ENCODE results near the gene CDV3.
"Not testable (repeated sequence)": the region's sequence is repeated elsewhere in the genome, so short reads cannot be mapped to it uniquely, and the experiment has no call there.

Gene CDV3

DNA sequence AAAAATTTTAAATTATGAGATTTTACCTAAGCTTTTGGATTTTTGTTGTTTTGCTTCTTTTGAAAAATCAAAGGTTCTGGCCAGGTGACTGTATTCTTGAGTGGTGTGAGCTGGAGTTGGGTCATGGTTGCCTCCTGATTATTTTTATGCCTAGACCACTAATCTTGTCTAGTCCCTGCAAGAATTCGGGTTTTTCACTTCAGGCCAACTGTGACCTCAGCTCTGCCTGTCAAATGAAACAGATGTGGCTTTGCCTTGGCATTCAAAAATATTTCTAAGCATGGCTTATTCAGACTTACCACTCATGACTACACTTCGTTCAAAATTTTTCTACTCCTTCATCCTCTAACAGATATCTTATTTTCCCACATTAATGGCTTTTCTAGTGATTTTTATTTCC is 25.4 kb upstream of the CDV3 start:
- no peak for ATAC-seq
- DNase-seq (ENCODE audit: low spot score in 2 of 2), result no peak
- H3K4me1 Mint-ChIP-seq, result no peaks in the 10 kb centered on the region
- no peak overlapping the region for H3K4me3 Mint-ChIP-seq
- no peaks in the 10 kb centered on the region for H3K9me3 Mint-ChIP-seq
- H3K27ac Mint-ChIP-seq, result no peak overlapping the region
- H3K36me3 Mint-ChIP-seq, result no peaks in the 10 kb centered on the region

DNA sequence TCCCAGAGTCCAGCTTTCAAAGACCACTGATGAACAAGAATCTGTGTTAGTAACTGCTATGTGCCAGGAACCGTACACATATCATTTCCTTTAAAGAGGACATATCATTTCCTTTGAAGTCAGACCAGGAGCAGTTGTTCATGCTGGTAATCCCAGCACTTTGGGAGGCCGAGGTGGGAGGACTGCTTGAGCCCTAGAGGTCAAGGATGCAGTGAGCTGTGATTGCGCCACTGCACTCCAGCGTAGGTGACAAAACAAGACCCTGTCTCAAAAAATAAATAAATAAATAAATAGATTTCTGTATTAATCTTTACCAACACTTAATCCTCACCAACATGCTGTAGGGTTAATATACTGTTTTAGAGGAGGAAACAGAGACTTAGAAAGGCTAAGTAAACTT is 23.9 kb upstream of the CDV3 start:
- ATAC-seq (no peak), DNase-seq (ENCODE audit: low spot score in 2 of 2) (no peak)
- H3K27ac Mint-ChIP-seq, result no peak overlapping the region
- no peaks in the 10 kb centered on the region for H3K36me3 Mint-ChIP-seq
- H3K4me3 Mint-ChIP-seq, result no peak overlapping the region
- no peaks in the 10 kb centered on the region for H3K9me3 Mint-ChIP-seq
- no peaks in the 10 kb centered on the region for H3K4me1 Mint-ChIP-seq

DNA sequence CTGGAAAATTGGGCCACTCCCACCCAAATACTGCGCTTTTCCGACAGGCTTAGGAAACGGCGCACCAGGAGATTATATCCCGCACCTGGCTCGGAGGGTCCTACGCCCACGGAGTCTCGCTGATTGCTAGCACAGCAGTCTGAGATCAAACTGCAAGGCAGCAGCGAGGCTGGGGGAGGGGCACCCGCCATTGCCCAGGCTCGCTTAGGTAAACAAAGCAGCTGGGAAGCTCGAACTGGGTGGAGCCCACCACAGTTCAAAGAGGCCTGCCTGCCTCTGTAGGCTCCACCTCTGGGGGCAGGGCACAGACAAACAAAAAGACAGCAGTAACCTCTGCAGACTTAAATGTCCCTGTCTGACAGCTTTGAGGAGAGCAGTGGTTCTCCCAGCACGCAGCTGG is 21.9 kb upstream of the CDV3 start:
- not testable (repeated sequence) for H3K4me3 Mint-ChIP-seq; H3K4me1 Mint-ChIP-seq; DNase-seq (ENCODE audit: low spot score in 2 of 2); H3K36me3 Mint-ChIP-seq; H3K9me3 Mint-ChIP-seq; H3K27ac Mint-ChIP-seq; ATAC-seq

DNA sequence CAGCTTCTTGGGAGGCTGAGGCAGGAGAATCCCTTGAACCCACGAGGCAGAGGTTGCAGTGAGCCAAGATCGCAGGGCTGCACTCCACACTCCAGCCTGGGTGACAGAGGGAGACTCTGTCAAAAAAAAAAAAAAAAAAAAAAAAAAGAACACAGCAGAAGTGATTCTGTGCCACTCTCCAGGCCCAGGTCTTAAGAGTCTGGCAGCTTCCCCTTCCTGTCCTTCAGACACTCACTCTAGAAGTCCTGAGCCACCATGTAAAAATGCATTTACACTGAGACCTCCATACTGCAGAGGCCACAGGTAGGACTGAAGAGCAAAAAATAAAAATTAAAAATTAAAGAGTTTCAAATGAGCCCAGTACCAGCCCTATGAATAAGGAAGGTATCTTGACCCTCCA is 11.8 kb upstream of the CDV3 start:
- ATAC-seq (no peak), DNase-seq (ENCODE audit: low spot score in 2 of 2) (no peak)
- H3K27ac Mint-ChIP-seq, result no peak overlapping the region
- H3K4me3 Mint-ChIP-seq, result no peak overlapping the region
- H3K4me1 Mint-ChIP-seq, result no peaks in the 10 kb centered on the region
- H3K9me3 Mint-ChIP-seq, result no peaks in the 10 kb centered on the region
- H3K36me3 Mint-ChIP-seq, result no peaks in the 10 kb centered on the region

DNA sequence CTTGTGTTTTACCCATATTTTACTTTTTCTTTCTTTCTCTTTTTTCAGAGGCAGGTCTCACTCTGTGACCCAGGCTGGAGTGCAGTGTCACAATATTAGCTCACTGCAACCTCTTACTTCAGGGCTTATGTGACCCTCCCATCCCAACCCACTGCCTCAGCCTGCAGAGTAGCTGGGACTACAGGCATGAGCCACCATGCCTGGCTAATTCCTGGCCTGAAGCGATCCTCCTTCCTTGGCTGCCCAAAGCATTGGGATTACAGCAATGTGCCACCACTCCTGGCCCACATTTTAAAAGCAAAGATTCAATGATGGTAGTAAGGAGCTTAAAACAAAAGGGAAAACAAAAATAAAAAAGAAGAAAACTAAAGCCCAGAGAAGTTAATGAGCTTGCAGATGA is 11.1 kb upstream of the CDV3 start:
- ATAC-seq, result no peak
- H3K4me1 Mint-ChIP-seq, result no peaks in the 10 kb centered on the region
- no peaks in the 10 kb centered on the region for H3K36me3 Mint-ChIP-seq
- H3K9me3 Mint-ChIP-seq, result no peaks in the 10 kb centered on the region
- no peak overlapping the region for H3K27ac Mint-ChIP-seq
- H3K4me3 Mint-ChIP-seq, result no peak overlapping the region
- DNase-seq (ENCODE audit: low spot score in 2 of 2), result no peak

DNA sequence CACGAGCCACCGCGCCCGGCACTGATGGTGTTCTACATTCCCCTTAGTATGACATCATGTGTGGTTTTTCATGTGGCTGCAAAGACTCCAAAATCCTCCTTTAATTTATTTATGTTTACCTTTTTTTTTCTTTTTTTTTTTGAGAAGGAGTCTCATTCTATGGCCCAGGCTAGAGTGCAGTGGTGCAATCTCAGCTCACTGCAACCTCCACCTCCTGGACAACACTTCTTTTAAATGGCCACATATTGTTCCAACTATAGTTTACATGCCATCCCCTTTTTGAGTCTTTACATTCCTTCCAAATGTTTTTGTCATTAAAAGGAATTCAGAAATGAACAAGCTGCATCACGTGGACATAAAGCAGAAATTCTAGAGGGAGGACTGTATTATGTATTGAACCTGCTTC is 10.3 kb upstream of the CDV3 start:
- Mint-ChIP-seq H3K4me1 (peaks cover 5% of the 10 kb centered on the region), H3K27ac (no peak overlapping the region), H3K36me3 (no peaks in the 10 kb centered on the region), H3K9me3 (no peaks in the 10 kb centered on the region), H3K4me3 (no peak overlapping the region)
- DNase-seq (ENCODE audit: low spot score in 2 of 2) (no peak), ATAC-seq (no peak)

DNA sequence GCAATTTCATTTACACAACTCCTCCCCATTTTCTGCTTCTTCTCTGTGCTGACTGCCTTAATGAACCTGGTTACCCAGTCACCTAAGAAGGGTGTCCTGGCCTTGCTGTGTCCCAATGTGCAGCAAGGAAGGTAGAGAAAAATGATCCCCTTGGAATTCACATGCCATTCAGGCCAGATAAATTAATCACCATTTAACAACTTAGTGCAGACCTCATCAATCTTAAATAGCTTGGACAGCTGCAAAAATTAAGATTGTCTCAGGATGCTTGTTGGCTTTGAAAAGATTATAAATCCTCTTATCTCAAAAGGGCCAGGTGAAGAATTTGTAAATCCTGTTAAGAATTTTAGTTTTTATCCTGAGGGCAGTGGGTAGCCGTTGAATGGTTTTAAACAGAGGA is 9.7 kb upstream of the CDV3 start:
- Mint-ChIP-seq H3K4me1 (peaks cover 7% of the 10 kb centered on the region), H3K36me3 (no peaks in the 10 kb centered on the region), H3K4me3 (no peak overlapping the region), H3K27ac (no peak overlapping the region), H3K9me3 (no peaks in the 10 kb centered on the region)
- DNase-seq (ENCODE audit: low spot score in 2 of 2) (no peak), ATAC-seq (no peak)

DNA sequence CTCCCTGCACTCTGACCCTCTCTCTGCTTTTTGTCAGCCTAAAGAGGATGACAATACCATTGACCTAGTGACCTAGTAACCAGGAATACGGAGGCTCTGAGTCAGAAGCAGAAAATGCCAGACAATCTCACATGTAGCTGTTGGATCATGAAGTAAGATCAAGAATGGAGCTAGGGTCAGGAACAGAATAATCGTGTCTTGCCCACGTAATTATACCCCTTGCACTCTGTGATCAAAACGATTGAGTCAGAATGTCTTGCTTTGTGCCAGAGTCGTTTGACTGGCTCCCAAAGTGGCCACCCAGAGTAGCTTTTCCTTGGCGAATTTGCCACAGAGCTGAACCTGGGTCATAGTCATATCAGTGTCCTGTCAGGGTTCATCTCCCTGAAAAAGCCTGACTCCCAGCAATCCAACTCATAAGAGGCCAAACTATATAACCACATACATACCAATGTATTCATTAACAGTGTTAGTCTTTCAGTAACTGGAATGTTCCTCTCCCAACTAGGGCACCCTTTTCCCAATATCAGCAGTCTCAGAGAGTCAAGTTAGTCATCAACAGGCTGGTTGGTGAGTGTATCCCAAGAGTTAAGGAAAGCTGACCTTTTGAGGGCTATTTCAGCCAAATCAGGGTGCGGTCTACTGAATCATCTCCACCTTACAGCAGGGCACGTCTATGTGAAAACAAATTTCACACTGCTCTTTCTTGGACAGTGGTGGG is 5.0 kb upstream of the CDV3 start:
- peaks cover 9% of the 10 kb centered on the region for H3K36me3 Mint-ChIP-seq
- H3K9me3 Mint-ChIP-seq, result no peaks in the 10 kb centered on the region
- no peak for ATAC-seq
- no peak overlapping the region for H3K27ac Mint-ChIP-seq
- no peak overlapping the region for H3K4me3 Mint-ChIP-seq
- H3K4me1 Mint-ChIP-seq, result peaks cover 26% of the 10 kb centered on the region
- no peak for DNase-seq (ENCODE audit: low spot score in 2 of 2)

DNA sequence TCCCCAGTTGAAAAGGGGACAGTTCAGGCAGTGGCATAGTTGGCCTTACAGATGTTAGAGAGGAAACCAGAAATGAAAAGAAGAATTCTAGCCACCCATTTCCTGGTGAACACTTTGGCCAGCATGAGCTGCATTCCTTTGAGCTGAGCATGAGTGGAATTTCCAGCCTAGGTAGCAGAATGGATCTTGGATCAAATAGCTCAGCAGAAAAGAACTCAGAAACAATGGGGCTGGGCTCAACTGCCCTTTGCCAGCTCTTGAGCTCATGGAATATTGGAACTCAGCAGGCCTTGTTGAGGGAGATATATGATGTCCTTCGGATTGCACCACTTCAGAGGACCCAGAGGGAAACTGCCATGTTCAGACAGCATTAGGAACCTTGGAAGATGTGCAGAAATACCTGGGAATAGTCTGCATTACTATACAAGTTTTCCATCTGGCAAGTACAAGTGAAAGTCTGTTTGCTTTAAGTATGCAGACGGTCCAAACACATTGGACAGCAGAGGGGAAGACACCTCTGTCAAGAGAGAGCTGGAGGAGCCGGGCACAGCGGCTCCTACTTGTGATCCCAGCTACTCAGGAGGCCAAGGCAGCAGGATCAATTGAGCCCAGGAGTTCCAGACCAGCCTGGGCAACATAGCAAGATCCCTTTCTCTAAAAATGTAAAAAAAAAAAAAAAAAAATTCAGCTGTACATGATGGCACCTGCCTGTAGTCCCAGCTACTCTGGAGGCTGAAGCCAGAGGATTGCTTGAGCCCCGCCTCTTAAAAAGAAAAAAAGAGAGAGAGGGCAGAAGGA is 3.1 kb upstream of the CDV3 start:
- H3K27ac Mint-ChIP-seq, result peak overlapping the region; percentile 32
- H3K4me3 Mint-ChIP-seq, result no peak overlapping the region
- H3K36me3 Mint-ChIP-seq, result peaks cover 24% of the 10 kb centered on the region
- H3K4me1 Mint-ChIP-seq, result peaks cover 34% of the 10 kb centered on the region
- DNase-seq (ENCODE audit: low spot score in 2 of 2) (no peak), ATAC-seq (no peak)
- H3K9me3 Mint-ChIP-seq, result no peaks in the 10 kb centered on the region

DNA sequence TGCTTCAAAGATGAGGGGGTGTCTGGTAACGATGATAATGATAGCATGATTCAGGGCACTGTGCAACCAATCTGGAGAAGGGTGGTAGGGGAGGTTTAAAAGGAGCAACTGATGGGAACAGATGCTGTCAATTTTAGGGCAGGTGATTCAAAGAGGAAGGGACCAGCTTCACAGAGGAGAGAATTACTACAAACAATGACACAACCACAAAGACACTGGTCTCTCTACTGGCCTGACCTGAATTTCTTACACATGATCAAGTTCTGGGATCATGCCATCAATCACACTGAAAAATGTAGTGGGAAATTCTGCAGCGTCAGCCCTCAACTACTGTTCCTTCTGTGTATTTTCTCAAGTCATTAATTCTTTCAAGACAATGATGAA is 2.6 kb upstream of the CDV3 start:
- peaks cover 35% of the 10 kb centered on the region for H3K4me1 Mint-ChIP-seq
- ATAC-seq (no peak), DNase-seq (ENCODE audit: low spot score in 2 of 2) (no peak)
- peaks cover 30% of the 10 kb centered on the region for H3K36me3 Mint-ChIP-seq
- H3K9me3 Mint-ChIP-seq, result no peaks in the 10 kb centered on the region
- peak overlapping the region; percentile 97 for H3K27ac Mint-ChIP-seq
- H3K4me3 Mint-ChIP-seq, result no peak overlapping the region

DNA sequence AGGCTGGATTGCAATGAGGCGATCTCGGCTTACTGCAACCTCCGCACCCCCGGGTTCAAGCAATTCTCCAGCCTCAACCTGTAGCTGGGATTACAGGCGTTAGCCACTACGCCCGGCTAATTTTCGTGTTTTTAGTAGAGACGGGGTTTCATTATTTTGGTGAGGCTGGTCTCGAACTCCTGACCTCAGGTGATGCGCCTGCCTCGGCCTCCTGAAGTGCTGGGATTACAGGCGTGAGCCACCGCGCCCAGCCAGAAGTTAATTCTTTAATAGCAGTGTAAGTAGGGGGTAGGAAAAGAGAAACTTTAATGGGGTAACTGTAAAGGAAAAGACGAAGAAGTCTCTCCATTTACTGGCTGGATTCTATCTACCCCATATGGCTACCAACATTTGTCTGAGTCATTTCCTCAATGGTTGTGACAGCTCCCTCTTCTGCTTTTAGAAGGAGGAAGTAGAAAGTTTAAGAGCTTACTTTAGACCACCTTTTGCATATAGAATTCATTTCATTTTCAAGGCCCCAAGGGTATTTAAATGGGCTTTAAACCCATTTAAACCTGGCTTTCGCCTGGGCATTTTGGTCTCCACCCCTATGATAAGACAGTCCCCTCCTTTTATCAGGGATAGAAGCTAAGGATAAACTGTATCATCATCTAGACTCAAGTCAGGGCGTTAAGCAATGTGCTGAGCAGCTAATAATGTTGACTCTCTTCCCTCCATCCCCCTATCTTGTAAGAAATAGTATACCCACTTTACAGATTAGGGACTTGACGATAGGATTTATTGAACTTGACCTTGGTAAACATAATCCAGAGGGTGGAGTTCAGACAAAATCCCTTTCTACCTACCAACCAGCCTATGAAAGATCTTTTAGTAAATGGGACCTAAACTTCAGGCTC is 1.1 kb upstream of the CDV3 start:
- ATAC-seq, result no peak
- Mint-ChIP-seq H3K4me3 (peak overlapping the region; percentile 90), H3K36me3 (peaks cover 45% of the 10 kb centered on the region), H3K9me3 (no peaks in the 10 kb centered on the region), H3K4me1 (peaks cover 49% of the 10 kb centered on the region), H3K27ac (peak overlapping the region; percentile 97)
- DNase-seq (ENCODE audit: low spot score in 2 of 2), result peak in 1 of 2 donors; percentile 62

DNA sequence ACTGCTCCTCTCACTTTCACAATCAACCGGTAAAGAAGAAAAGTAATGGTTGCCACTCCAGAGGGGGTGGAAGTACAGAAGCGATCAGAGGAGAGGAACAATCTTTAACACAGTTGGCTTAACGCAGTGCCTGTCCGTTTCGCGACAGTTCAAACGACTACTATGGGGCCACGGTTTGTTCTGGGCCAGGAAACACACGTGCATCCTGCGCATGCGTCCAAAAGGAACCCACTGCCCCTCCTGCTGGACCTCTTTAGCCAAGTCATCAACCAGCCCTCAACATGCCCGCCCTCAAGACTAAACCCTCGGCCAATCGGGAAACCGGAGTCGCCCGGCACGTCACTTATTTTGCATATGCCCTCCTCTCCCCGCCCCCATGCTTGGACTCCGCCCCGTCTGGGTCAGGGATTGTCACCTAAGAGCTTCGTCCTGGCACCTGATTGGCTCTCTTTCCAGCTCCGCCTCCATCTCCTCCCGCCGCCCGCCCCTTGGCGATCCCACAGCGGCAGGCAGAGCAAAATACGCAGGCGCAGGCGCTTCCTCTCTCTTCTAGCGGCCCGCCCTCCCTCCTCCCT is 345 bp upstream of the CDV3 start:
- Mint-ChIP-seq H3K4me1 (peaks cover 52% of the 10 kb centered on the region), H3K27ac (peak overlapping the region; percentile 97), H3K4me3 (peak overlapping the region; percentile 90), H3K36me3 (peaks cover 52% of the 10 kb centered on the region), H3K9me3 (no peaks in the 10 kb centered on the region)
- ATAC-seq (peak; percentile 86), DNase-seq (ENCODE audit: low spot score in 2 of 2) (peak; percentile 95 to 100)

DNA sequence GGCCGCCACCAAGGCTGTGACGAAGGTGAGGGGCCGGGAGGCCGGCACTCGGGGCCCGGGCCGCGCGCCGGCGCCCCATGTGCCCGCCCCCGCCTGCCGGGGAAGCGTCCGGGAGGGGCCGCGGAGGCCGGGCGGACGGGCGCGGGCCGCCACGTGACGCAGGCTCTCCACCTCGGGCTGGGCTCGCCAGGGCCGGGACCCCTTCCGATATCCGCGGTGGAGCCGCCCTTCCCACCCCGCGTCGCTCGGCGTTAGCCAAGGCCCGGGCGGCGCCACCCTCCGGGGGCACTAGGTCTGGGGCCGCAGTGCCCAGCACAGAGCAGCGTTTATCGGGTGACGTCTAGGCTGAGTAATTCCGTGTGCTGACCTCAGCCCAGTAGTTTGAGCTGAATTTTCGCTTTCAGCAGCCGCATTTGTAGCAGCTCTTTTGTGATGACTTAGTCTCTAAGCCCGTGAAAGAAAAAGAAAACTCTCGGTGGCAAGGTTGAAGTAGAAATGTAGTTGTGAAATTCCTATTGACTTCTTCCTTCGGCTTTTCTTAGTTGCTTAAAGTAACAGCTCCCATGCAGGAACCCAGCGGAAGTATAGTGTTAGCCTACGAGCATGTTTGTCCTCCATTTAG is 885 bp downstream of the CDV3 start:
- Mint-ChIP-seq H3K4me3 (peak overlapping the region; percentile 90), H3K9me3 (no peaks in the 10 kb centered on the region), H3K27ac (peak overlapping the region; percentile 97), H3K4me1 (peaks cover 62% of the 10 kb centered on the region), H3K36me3 (peaks cover 64% of the 10 kb centered on the region)
- ATAC-seq, result peak; percentile 78
- peak; percentile 77 to 91 for DNase-seq (ENCODE audit: low spot score in 2 of 2)

DNA sequence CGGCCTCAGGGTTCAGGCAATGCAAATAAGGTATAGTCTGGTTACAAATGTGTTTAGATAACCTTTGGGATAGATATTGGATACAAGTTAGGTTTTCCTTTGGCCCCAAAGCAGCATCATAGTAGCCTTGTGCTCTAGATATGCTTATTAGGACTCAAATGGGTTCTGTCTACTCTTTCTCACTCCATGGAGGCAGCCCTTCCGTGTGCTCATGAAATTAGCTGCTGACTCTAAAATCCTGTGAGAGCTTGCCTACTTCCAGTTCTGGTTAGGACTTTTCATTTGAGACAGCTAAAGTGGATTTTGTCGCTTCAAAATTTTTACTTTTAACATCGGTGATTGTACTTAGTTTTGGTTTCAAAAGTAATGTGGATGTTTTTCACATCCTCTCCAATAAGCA is 1.6 kb downstream of the CDV3 start:
- Mint-ChIP-seq H3K36me3 (peaks cover 72% of the 10 kb centered on the region), H3K4me3 (peak overlapping the region; percentile 90), H3K27ac (peak overlapping the region; percentile 97), H3K9me3 (no peaks in the 10 kb centered on the region), H3K4me1 (peaks cover 63% of the 10 kb centered on the region)
- ATAC-seq (no peak), DNase-seq (ENCODE audit: low spot score in 2 of 2) (no peak)

DNA sequence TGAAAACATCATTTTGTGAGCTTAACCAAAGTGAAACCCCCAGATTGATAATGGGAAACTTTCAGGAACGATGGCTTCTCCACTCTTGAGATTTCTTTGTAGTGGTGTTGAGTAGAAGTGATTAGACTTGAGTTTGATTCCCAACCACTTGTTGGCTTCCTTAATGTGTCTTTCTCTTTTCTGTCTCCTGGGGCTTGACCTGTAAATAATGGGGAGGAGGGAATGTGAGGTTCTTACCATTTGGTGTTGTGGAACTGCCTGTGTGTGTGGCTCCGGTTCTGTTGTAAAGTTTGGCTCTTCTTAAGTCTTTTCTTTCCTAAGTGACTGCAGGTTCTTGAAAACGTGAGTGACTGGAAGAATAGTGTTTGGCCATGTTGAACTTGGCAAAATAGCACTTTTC is 2.7 kb downstream of the CDV3 start:
- peaks cover 63% of the 10 kb centered on the region for H3K4me1 Mint-ChIP-seq

More for the DNA sequence above, 2.7 kb downstream of the CDV3 start:
- Mint-ChIP-seq H3K9me3 (no peaks in the 10 kb centered on the region), H3K4me3 (peak overlapping the region; percentile 90), H3K27ac (peak overlapping the region; percentile 97), H3K36me3 (peaks cover 82% of the 10 kb centered on the region)
- DNase-seq (ENCODE audit: low spot score in 2 of 2), result no peak
- no peak for ATAC-seq
